Activated CD4-positive, alpha-beta T cell treated with anti-CD3 and anti-CD28 coated beads, Interleukin-2, amount 50 U/mL, for 48 hours (primary cell): ENCODE measurements around the gene NHP2.

Experiments
- DNase-seq, 2 experiments: peaks; one replicate each; pipeline ENCODE4 v3.0.0-alpha.2; 2020

NHP2 gene

DNA sequence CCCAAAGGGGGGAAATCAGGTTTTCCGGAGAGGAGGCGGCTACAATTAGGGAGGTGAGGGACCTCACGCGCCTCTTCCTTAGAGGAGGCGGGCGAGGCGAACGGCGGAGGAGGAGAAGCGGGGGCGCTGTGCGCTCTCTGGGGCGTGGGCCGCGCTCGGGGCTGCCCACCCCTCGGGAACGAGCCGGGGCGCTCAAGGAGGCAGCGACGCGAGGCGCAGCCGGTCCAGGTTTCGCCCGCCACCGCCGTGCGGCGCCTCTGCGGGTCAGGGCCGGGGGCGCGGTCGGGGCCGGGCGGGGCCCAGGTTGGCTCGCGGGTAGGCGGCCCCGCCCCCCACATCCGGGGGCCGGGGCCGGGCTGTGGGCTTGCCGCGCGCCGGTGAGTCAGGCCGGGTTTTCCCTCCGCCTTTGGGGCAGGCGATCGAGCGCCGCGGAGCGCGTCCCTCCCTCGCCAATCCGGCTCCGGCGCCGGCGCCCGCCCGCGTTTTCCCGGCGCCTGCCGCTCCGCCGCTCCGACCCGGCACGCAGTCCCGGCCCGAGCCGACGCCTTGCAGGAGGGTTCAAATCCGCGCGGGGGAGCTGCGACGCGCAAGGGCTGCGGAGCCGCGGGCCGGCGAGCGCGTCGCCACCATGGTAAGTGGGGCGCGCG, 40.4 kb downstream of the NHP2 start, which contains the start of gene N4BP3:
N4BP3 (plus strand) TSS at position 392 of the 647 bp plus-strand sequence. CDS start 6,052 bp downstream, outside the sequence.
- DNase-seq, result peak; percentile 86 to 87

- no peak for DNase-seq
Measured at GRCh38 chr5:178112545-178112944, 41.1 kb downstream of the NHP2 start.

DNA sequence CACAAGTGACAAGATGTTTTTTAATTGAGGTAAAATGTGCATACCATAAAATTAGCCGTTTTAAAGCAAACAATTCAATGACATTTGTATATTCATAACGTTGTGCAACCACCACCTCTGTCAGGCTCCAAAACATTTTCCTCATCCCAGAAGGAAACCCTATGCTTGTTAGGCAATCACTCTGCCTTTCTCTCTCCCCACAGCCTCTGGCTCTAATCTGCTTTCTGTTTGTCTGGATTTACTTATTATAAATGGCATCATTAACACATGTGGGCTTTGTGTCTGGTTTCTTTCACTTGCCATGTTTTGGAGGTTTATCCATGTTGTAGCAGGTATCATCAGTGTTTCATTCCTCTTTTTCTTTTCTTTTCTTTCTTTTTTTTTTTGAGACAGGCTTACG, 41.8 kb downstream of the NHP2 start:
- DNase-seq, result no peak

- DNase-seq, result no peak
Measured at GRCh38 chr5:178110511-178110910, 43.2 kb downstream of the NHP2 start.

DNA sequence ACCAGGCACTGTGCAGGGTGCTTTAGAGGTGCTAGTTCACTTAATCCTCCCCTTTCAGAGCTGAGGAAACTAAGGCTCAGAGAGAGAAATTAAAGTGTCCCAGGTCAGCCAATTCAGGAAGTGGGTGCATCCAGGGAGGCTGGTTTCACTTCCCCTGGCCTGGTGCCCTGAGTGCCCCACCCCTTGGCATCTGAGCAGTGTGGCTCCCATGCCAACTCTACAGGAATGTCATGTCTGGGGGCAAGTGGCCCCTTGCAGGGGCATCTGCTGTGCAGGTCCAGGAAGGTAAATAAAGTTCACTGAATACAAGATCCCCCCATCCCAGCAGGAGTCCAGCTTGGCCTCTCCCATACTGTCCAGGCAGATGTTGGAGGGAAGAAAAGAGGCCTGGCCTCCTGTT, 44.7 kb downstream of the NHP2 start:
- DNase-seq, result no peak

DNA sequence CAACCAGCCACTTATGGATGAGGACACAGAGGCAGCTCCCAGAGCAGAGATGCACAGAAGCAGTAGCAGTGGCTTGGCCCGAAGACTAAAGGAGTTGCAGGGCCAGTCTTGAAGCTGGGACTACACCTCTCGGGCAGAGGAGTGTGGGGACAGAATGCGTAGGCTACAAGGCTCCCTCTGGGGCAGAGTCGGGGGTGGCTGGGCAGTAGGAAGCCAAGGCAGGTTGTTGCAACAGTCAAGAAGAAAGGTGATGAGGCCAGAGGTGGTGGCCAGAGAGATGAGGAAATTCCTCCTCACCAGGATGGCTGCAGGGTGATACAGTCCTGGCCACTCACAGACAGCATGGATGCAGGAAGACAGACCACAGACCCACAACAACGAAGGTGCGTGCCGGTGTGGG, 45.2 kb downstream of the NHP2 start:
- DNase-seq, result no peak

GRCh38 chr5:178107756-178108310, 45.9 kb downstream of the NHP2 start:
- no peak for DNase-seq

GRCh38 chr5:178106556-178107239, 47.0 kb downstream of the NHP2 start:
- DNase-seq, result no peak

DNA sequence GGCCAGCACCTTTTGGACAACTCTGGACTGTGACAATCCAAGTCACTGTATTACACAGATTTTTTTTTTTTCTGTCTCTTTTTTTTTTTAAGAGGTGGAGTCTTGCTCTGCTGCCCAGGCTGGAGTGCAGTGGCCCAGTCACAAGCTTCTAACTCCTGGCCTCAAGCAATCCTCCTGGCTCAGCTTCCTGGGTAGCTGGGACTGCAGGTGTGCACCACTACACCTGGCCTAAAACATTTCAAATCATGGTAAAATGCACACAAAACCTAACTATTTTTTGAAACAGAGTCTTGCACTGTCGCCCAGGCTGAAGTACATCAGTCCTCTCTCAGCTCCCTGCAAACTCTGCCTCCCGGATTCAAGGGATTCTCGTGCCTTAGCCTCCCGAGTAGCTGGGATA, 47.6 kb downstream of the NHP2 start:
- DNase-seq, result no peak

- DNase-seq, result no peak
Measured at GRCh38 chr5:178104492-178104891, 49.2 kb downstream of the NHP2 start.

DNA sequence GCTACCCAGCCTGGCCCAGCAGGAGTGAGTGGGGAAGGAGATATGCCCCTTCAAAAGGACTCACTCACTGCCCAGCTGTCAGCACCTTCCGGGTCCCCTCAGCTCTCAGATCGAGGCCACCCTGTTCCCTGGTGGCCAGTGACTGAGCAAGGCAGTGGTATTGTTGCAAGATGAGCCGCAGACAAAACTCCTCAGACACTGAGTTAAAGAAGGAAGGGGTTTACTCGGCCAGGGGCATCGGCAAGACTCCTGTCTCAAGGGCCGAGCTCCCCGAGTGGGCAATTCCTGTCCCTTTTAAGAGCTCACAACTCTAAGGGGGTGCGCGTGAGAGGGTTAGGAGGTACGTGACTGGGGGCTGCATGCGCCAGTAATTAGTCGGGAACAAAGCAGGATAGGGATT, 50.1 kb downstream of the NHP2 start:
- no peak for DNase-seq
